Measurements from ENCODE around the gene RSBN1L.

GRCh38 chr7:77680266-77680665 lies 16.0 kb upstream of the RSBN1L start:
- no peak for TF ChIP-seq BACH2 (CRISPR knock-in tag; IDR thresholded peaks at IDR 0.05; ENCODE audit: borderline replicate concordance)
- TF ChIP-seq RARB (CRISPR knock-in tag; IDR thresholded peaks at IDR 0.05): no peak

Measured in SK-N-SH treated with all-trans-retinoic acid at 6 μM for 48 hours (cell line).